ENCODE results near the gene LIAS. TPM values are rescaled to one million over a fixed set of nuclear protein-coding genes. Genes with fewer than 3 reads are reported as not detected.
A peak's percentile ranks its signal among the peaks of the same experiment; 100 is the strongest.

LIAS gene
- total RNA-seq, 2 donors from 2014 or later = 17.6 to 17.9 TPM

DNA sequence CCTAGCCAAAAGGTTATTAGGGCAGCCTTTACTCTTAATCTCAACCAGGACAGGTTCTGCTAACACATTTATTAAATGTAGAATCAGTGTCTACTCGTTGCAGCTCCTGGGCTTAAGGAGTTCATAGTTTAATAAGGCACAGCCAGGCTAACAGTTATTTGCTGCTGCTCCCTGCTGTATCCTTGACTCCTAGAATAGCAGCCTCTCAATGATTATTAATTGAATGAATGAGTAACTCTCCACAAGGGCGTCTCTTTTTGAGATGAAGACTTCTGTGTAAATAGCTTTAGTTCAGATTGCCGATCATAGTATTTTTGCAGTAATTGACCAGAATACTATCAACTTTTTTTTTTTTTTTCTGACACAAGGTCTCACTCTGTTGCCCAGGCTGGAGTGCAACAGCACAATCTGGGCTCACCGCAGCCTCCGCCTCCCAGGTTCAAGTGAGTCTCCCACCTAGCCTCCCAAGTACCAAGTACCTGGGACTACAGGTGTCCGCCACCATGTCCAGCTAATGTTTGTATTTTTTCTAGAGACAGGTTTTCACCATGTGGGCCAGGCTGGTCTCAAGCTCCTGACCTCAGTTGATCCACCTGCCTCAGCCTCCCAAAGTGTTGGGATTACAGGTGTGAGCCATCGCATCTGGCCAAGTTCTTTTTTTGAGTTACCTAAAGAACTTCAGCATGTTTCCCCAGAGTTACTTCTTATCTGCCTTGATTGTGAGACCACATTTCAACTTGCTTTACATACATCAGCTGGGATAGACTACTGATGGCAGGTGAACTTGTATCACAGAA, 65.5 kb downstream of the LIAS start:
- Mint-ChIP-seq H3K4me1 (peaks cover 13% of the 10 kb centered on the region), H3K27ac (no peak overlapping the region), H3K4me3 (peak overlapping the region; percentile 95), H3K27me3 (ENCODE audit: insufficient read depth) (no peaks in the 10 kb centered on the region), H3K36me3 (ENCODE audit: low read depth) (peaks cover 19% of the 10 kb centered on the region), H3K9me3 (peaks cover 7% of the 10 kb centered on the region)
- Histone ChIP-seq H3K36me3 (ENCODE audit: control insufficient read depth, insufficient read depth, low read length) (peaks cover 27% of the 10 kb centered on the region), H3K27ac (ENCODE audit: low read depth, low read length) (no peak overlapping the region), H3K4me1 (ENCODE audit: control insufficient read depth, insufficient read depth, low read length) (no peaks in the 10 kb centered on the region), H3K9me3 (ENCODE audit: control insufficient read depth, low read length) (peaks cover 4% of the 10 kb centered on the region), H3K4me3 (ENCODE audit: low read length) (peak overlapping the region; percentile 56), H3K27me3 (ENCODE audit: control insufficient read depth, insufficient read depth, low read length, poor library complexity, severe bottlenecking) (no peaks in the 10 kb centered on the region), H3K9ac (ENCODE audit: extremely low read depth, low read length, poor library complexity, severe bottlenecking) (no peak overlapping the region)
- no peak for DNase-seq
- TF ChIP-seq, protein P1, sequence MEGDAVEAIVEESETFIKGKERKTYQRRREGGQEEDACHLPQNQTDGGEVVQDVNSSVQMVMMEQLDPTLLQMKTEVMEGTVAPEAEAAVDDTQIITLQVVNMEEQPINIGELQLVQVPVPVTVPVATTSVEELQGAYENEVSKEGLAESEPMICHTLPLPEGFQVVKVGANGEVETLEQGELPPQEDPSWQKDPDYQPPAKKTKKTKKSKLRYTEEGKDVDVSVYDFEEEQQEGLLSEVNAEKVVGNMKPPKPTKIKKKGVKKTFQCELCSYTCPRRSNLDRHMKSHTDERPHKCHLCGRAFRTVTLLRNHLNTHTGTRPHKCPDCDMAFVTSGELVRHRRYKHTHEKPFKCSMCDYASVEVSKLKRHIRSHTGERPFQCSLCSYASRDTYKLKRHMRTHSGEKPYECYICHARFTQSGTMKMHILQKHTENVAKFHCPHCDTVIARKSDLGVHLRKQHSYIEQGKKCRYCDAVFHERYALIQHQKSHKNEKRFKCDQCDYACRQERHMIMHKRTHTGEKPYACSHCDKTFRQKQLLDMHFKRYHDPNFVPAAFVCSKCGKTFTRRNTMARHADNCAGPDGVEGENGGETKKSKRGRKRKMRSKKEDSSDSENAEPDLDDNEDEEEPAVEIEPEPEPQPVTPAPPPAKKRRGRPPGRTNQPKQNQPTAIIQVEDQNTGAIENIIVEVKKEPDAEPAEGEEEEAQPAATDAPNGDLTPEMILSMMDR (conservative IDR thresholded peaks at IDR 0.05) = no peak
- 82 to 89% methylated on average over 5 to 7 of the region's 7 CpGs for WGBS, 2 experiments (ENCODE audit: insufficient coverage in 1 of 2, insufficient read length in 1 of 2)

DNA sequence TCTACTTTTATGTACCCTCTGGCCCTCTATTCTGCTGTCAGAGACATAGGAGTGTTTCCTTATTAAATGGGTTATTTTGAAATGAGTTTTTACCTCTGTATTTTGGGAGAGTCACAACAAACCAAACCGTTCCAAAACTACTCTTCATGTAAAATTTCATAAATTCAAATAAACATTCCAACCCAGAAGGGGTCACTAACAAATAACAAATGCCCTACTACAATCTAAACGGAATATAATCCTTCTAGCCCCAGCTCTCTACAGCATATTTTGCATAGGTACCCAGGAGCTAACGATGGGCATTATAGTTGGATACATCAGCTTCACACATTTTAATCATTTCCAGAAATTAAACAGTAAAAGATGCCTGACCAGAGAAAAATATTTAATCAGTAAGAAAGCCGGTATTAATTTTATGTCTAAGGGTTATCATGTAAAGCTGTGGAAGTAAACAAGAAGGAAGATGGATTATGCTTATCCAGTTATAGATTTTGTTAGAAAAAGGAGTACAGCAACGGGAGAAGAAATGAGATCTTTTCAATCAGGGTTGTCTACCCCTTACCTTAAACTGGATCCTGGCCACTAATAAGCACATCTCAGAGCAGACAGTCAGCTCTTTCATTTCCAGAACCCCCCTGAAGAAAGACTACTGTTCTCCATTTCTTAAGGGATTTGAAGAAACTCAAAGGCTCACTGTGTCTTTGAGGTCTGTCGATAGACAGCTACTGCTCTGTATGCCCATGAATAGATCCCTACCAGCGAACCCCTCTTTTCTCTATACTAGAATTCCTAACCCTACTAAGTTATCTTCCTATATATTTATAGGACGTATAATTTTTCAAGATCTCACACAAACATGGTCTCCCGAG, 67.2 kb downstream of the LIAS start:
- peak overlapping the region; percentile 93 for H3K9ac ChIP-seq (ENCODE audit: extremely low read depth, low read length, poor library complexity, severe bottlenecking)
- Mint-ChIP-seq H3K9me3 (peaks cover 22% of the 10 kb centered on the region), H3K4me1 (peaks cover 13% of the 10 kb centered on the region), H3K36me3 (ENCODE audit: low read depth) (peaks cover 26% of the 10 kb centered on the region), H3K27me3 (ENCODE audit: insufficient read depth) (no peaks in the 10 kb centered on the region), H3K27ac (peak overlapping the region; percentile 96), H3K4me3 (peak overlapping the region; percentile 95)
- H3K4me3 ChIP-seq (ENCODE audit: low read length) = peak overlapping the region; percentile 96
- 26 to 29% methylated on average over 4 to 9 of the region's 9 CpGs for WGBS, 2 experiments (ENCODE audit: insufficient coverage in 1 of 2, insufficient read length in 1 of 2)
- H3K4me1 ChIP-seq (ENCODE audit: control insufficient read depth, insufficient read depth, low read length) = no peaks in the 10 kb centered on the region
- TF ChIP-seq, protein P1 (conservative IDR thresholded peaks at IDR 0.05) = no peak
- peaks cover 24% of the 10 kb centered on the region for H3K36me3 ChIP-seq (ENCODE audit: control insufficient read depth, insufficient read depth, low read length)
- H3K9me3 ChIP-seq (ENCODE audit: control insufficient read depth, low read length) = peaks cover 21% of the 10 kb centered on the region
- DNase-seq = no peak
- no peaks in the 10 kb centered on the region for H3K27me3 ChIP-seq (ENCODE audit: control insufficient read depth, insufficient read depth, low read length, poor library complexity, severe bottlenecking)
- H3K27ac ChIP-seq (ENCODE audit: low read depth, low read length) = peak overlapping the region; percentile 90

DNA sequence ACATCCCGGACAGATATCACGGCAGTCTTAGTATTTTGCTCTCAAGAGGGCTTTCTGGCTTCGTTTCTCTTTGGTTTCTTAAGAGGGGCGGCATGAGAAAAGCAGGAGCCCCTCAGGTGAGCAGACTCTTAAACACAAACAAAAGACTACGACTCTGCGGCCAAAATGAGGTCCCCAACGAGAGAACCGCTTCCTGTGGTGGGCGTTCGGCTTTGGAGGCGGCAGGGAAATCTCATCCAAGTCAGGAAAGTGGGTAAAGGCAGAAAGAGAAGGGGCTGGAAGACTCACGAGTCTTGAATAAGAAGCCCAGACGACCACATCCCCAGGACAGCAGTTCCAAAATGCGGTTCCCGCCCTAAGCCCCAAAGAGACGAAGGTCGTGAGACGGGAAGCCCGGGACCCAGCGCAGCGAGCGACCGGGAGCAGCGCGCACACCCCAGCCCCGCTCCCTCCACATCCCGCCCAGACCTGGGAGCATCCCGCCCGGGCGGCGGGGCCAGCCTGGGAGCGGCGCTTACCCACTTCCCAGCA, 68.0 kb downstream of the LIAS start:
- 0 to 1% methylated on average over 16 to 33 of the region's 33 CpGs for WGBS, 2 experiments (ENCODE audit: insufficient coverage in 1 of 2, insufficient read length in 1 of 2)
- H3K4me3 ChIP-seq (ENCODE audit: low read length) = peak overlapping the region; percentile 96
- no peak for DNase-seq

More for the DNA sequence above, 68.0 kb downstream of the LIAS start:
- Histone ChIP-seq H3K27me3 (ENCODE audit: control insufficient read depth, insufficient read depth, low read length, poor library complexity, severe bottlenecking) (no peaks in the 10 kb centered on the region), H3K4me1 (ENCODE audit: control insufficient read depth, insufficient read depth, low read length) (no peaks in the 10 kb centered on the region), H3K9ac (ENCODE audit: extremely low read depth, low read length, poor library complexity, severe bottlenecking) (peak overlapping the region; percentile 93), H3K36me3 (ENCODE audit: control insufficient read depth, insufficient read depth, low read length) (peaks cover 23% of the 10 kb centered on the region), H3K9me3 (ENCODE audit: control insufficient read depth, low read length) (peaks cover 29% of the 10 kb centered on the region), H3K27ac (ENCODE audit: low read depth, low read length) (peak overlapping the region; percentile 90)
- H3K36me3 Mint-ChIP-seq (ENCODE audit: low read depth) = peaks cover 31% of the 10 kb centered on the region
- H3K9me3 Mint-ChIP-seq = peaks cover 30% of the 10 kb centered on the region
- TF ChIP-seq, protein P1 (conservative IDR thresholded peaks at IDR 0.05) = no peak
- H3K4me1 Mint-ChIP-seq = peaks cover 13% of the 10 kb centered on the region
- peak overlapping the region; percentile 96 for H3K27ac Mint-ChIP-seq
- H3K4me3 Mint-ChIP-seq = peak overlapping the region; percentile 95
- H3K27me3 Mint-ChIP-seq (ENCODE audit: insufficient read depth) = no peaks in the 10 kb centered on the region

Measured in endodermal cell (in vitro differentiated cells).